Dendritic cell treated with granulocyte-macrophage colony-stimulating factor and Interleukin-4, amounts not matched to agents 40 ng/mL and 50 ng/mL, for 4 days (primary cell): Measurements from ENCODE around the gene PROSER2.
"Not testable (repeated sequence)": the region's sequence is repeated elsewhere in the genome, so short reads cannot be mapped to it uniquely, and the experiment has no call there.

ENCODE experiments used
- H3K27ac Mint-ChIP-seq: one replicate; pipeline ENCODE4 v1.8.0; 2022; ENCODE audit warnings: mild to moderate bottlenecking, mixed read lengths
- H3K27me3 Mint-ChIP-seq: one replicate; pipeline ENCODE4 v1.8.0; 2022; ENCODE audit warnings: mild to moderate bottlenecking, mixed read lengths
- H3K36me3 Mint-ChIP-seq: one replicate; pipeline ENCODE4 v1.8.0; 2022; ENCODE audit warnings: low read depth, mixed read lengths
- H3K4me1 Mint-ChIP-seq: one replicate; pipeline ENCODE4 v1.8.0; 2022; ENCODE audit warnings: low read depth, mixed read lengths
- H3K4me3 Mint-ChIP-seq: one replicate; pipeline ENCODE4 v1.8.0; 2022; ENCODE audit warnings: mild to moderate bottlenecking, moderate library complexity, mixed read lengths
- H3K9me3 Mint-ChIP-seq: one replicate; pipeline ENCODE4 v1.8.0; 2022; ENCODE audit warnings: mixed read lengths
- intact Hi-C: fragments of 100-400 bp; cut with micrococcal nuclease; formaldehyde crosslinking; loops from one replicate; pipeline ENCODE4 v1.15.0; 2022

PROSER2 gene

GRCh38 chr10:11884706-11885423 is 61.7 kb downstream of the PROSER2 start:
- Mint-ChIP-seq H3K27ac (no peak overlapping the region), H3K4me1 (no peaks in the 10 kb centered on the region), H3K9me3 (no peaks in the 10 kb centered on the region), H3K36me3 (no peaks in the 10 kb centered on the region), H3K27me3 (no peaks in the 10 kb centered on the region), H3K4me3 (no peak overlapping the region)
- intact Hi-C loops, result no loop called here

- no peaks in the 10 kb centered on the region for H3K9me3 Mint-ChIP-seq
- no peaks in the 10 kb centered on the region for H3K27me3 Mint-ChIP-seq
- H3K36me3 Mint-ChIP-seq, result no peaks in the 10 kb centered on the region
- no peak overlapping the region for H3K27ac Mint-ChIP-seq
- no peak overlapping the region for H3K4me3 Mint-ChIP-seq
- intact Hi-C loops, result no loop called here
- no peaks in the 10 kb centered on the region for H3K4me1 Mint-ChIP-seq
These were observed 62.4 kb downstream of the PROSER2 start for GRCh38 chr10:11885437-11886137.

- H3K27me3 Mint-ChIP-seq, result no peaks in the 10 kb centered on the region
- intact Hi-C loops, result no loop called here
- no peaks in the 10 kb centered on the region for H3K9me3 Mint-ChIP-seq
- H3K4me3 Mint-ChIP-seq, result no peak overlapping the region
- H3K36me3 Mint-ChIP-seq, result no peaks in the 10 kb centered on the region
- H3K4me1 Mint-ChIP-seq, result no peaks in the 10 kb centered on the region
- H3K27ac Mint-ChIP-seq, result no peak overlapping the region
These were observed 63.0 kb downstream of the PROSER2 start for GRCh38 chr10:11886138-11886474.

GRCh38 chr10:11886851-11887250 is 63.7 kb downstream of the PROSER2 start:
- Mint-ChIP-seq H3K4me1 (no peaks in the 10 kb centered on the region), H3K9me3 (no peaks in the 10 kb centered on the region), H3K4me3 (no peak overlapping the region), H3K27ac (no peak overlapping the region), H3K36me3 (no peaks in the 10 kb centered on the region), H3K27me3 (no peaks in the 10 kb centered on the region)
- intact Hi-C loops, result no loop called here

GRCh38 chr10:11887381-11888227 is 64.4 kb downstream of the PROSER2 start:
- H3K9me3 Mint-ChIP-seq, result no peaks in the 10 kb centered on the region
- no peak overlapping the region for H3K4me3 Mint-ChIP-seq
- intact Hi-C loops, result no loop called here
- no peaks in the 10 kb centered on the region for H3K27me3 Mint-ChIP-seq
- H3K4me1 Mint-ChIP-seq, result no peaks in the 10 kb centered on the region
- H3K27ac Mint-ChIP-seq, result no peak overlapping the region
- H3K36me3 Mint-ChIP-seq, result no peaks in the 10 kb centered on the region

GRCh38 chr10:11889263-11889662 is 66.1 kb downstream of the PROSER2 start:
- H3K4me1 Mint-ChIP-seq, H3K27ac Mint-ChIP-seq, H3K4me3 Mint-ChIP-seq, H3K27me3 Mint-ChIP-seq, H3K9me3 Mint-ChIP-seq, intact Hi-C loops, H3K36me3 Mint-ChIP-seq: not testable (repeated sequence)

- Mint-ChIP-seq H3K4me3 (no peak overlapping the region), H3K9me3 (no peaks in the 10 kb centered on the region), H3K27me3 (no peaks in the 10 kb centered on the region), H3K27ac (no peak overlapping the region), H3K4me1 (no peaks in the 10 kb centered on the region), H3K36me3 (no peaks in the 10 kb centered on the region)
- intact Hi-C loops, result no loop called here
These were observed 68.8 kb downstream of the PROSER2 start for GRCh38 chr10:11891776-11892486.

- no peaks in the 10 kb centered on the region for H3K4me1 Mint-ChIP-seq
- no peak overlapping the region for H3K4me3 Mint-ChIP-seq
- no peaks in the 10 kb centered on the region for H3K36me3 Mint-ChIP-seq
- intact Hi-C loops, result no loop called here
- H3K9me3 Mint-ChIP-seq, result no peaks in the 10 kb centered on the region
- no peak overlapping the region for H3K27ac Mint-ChIP-seq
- no peaks in the 10 kb centered on the region for H3K27me3 Mint-ChIP-seq
These were observed 70.7 kb downstream of the PROSER2 start for GRCh38 chr10:11893749-11894278.

- Mint-ChIP-seq H3K4me1 (no peaks in the 10 kb centered on the region), H3K27me3 (no peaks in the 10 kb centered on the region), H3K4me3 (no peak overlapping the region), H3K27ac (no peak overlapping the region), H3K36me3 (no peaks in the 10 kb centered on the region), H3K9me3 (no peaks in the 10 kb centered on the region)
- intact Hi-C loops, result no loop called here
These were observed 71.4 kb downstream of the PROSER2 start for GRCh38 chr10:11894381-11895107.

- no peak overlapping the region for H3K4me3 Mint-ChIP-seq
- intact Hi-C loops, result no loop called here
- no peak overlapping the region for H3K27ac Mint-ChIP-seq
- no peaks in the 10 kb centered on the region for H3K9me3 Mint-ChIP-seq
- H3K36me3 Mint-ChIP-seq, result no peaks in the 10 kb centered on the region
- H3K4me1 Mint-ChIP-seq, result no peaks in the 10 kb centered on the region
- H3K27me3 Mint-ChIP-seq, result no peaks in the 10 kb centered on the region
These were observed 71.9 kb downstream of the PROSER2 start for GRCh38 chr10:11895108-11895466.

- H3K4me1 Mint-ChIP-seq, result no peaks in the 10 kb centered on the region
- intact Hi-C loops, result no loop called here
- no peak overlapping the region for H3K4me3 Mint-ChIP-seq
- no peak overlapping the region for H3K27ac Mint-ChIP-seq
- no peaks in the 10 kb centered on the region for H3K27me3 Mint-ChIP-seq
- no peaks in the 10 kb centered on the region for H3K9me3 Mint-ChIP-seq
- H3K36me3 Mint-ChIP-seq, result no peaks in the 10 kb centered on the region
These were observed 72.4 kb downstream of the PROSER2 start for GRCh38 chr10:11895598-11895997.

- H3K27ac Mint-ChIP-seq, result no peak overlapping the region
- H3K4me1 Mint-ChIP-seq, result no peaks in the 10 kb centered on the region
- H3K27me3 Mint-ChIP-seq, result no peaks in the 10 kb centered on the region
- H3K36me3 Mint-ChIP-seq, result no peaks in the 10 kb centered on the region
- no peaks in the 10 kb centered on the region for H3K9me3 Mint-ChIP-seq
- no peak overlapping the region for H3K4me3 Mint-ChIP-seq
- intact Hi-C loops, result no loop called here
These were observed 73.5 kb downstream of the PROSER2 start for GRCh38 chr10:11896549-11897200.

- Mint-ChIP-seq H3K9me3 (no peaks in the 10 kb centered on the region), H3K27me3 (no peaks in the 10 kb centered on the region), H3K36me3 (no peaks in the 10 kb centered on the region), H3K4me3 (no peak overlapping the region), H3K4me1 (no peaks in the 10 kb centered on the region), H3K27ac (no peak overlapping the region)
- intact Hi-C loops, result no loop called here
These were observed 74.8 kb downstream of the PROSER2 start for GRCh38 chr10:11898033-11898371.
